ENCODE results near the gene RACGAP1. TPM values are rescaled to one million over a fixed set of nuclear protein-coding genes. Genes with fewer than 3 reads are reported as not detected.

Gene RACGAP1
- total RNA-seq, 1 donor from 2014 or later, result 18.8 TPM

- peaks cover 1% of the 10 kb centered on the region for H3K4me1 Mint-ChIP-seq (ENCODE audit: low read depth, unreplicated experiment)
- TF ChIP-seq, protein P1, sequence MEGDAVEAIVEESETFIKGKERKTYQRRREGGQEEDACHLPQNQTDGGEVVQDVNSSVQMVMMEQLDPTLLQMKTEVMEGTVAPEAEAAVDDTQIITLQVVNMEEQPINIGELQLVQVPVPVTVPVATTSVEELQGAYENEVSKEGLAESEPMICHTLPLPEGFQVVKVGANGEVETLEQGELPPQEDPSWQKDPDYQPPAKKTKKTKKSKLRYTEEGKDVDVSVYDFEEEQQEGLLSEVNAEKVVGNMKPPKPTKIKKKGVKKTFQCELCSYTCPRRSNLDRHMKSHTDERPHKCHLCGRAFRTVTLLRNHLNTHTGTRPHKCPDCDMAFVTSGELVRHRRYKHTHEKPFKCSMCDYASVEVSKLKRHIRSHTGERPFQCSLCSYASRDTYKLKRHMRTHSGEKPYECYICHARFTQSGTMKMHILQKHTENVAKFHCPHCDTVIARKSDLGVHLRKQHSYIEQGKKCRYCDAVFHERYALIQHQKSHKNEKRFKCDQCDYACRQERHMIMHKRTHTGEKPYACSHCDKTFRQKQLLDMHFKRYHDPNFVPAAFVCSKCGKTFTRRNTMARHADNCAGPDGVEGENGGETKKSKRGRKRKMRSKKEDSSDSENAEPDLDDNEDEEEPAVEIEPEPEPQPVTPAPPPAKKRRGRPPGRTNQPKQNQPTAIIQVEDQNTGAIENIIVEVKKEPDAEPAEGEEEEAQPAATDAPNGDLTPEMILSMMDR (IDR thresholded peaks at IDR 0.05; ENCODE audit: insufficient read depth, low read depth, low read length), result no peak
- no peak for TF ChIP-seq EZH2 (IDR thresholded peaks at IDR 0.05; ENCODE audit: insufficient read depth, low read length)
- H3K9ac ChIP-seq (ENCODE audit: low read length), result no peak overlapping the region
- peaks cover 31% of the 10 kb centered on the region for H3K27me3 Mint-ChIP-seq (ENCODE audit: low read depth, unreplicated experiment)
- no peak overlapping the region for H3K27ac ChIP-seq (ENCODE audit: low read depth, low read length)
- DNase-seq (ENCODE audit: low read depth) (no peak), FAIRE-seq (no peak)
- no peaks in the 10 kb centered on the region for H3K9me3 ChIP-seq (ENCODE audit: insufficient read depth, low read depth, low read length)
- H2AFZ ChIP-seq (ENCODE audit: low read depth, low read length), result no peak overlapping the region
- H3K9me3 Mint-ChIP-seq (ENCODE audit: unreplicated experiment), result no peaks in the 10 kb centered on the region
- no peaks in the 10 kb centered on the region for H4K20me1 ChIP-seq (ENCODE audit: insufficient read depth, low read length)
- no peak overlapping the region for H3K4me3 ChIP-seq (ENCODE audit: insufficient read depth, low read depth, low read length)
- peaks cover 3% of the 10 kb centered on the region for H3K4me1 ChIP-seq (ENCODE audit: insufficient read depth, low read length)
- no peak overlapping the region for H3K27ac Mint-ChIP-seq (ENCODE audit: unreplicated experiment)
- H3K79me2 ChIP-seq (ENCODE audit: insufficient read depth, low read length), result no peaks in the 10 kb centered on the region
- H3K4me2 ChIP-seq (ENCODE audit: low read length), result no peak overlapping the region
- H3K27me3 ChIP-seq (ENCODE audit: insufficient read depth, low read length), result peaks cover 17% of the 10 kb centered on the region
- H3K36me3 ChIP-seq (ENCODE audit: insufficient read depth, low read length), result no peaks in the 10 kb centered on the region
- H3K4me3 Mint-ChIP-seq (ENCODE audit: unreplicated experiment), result no peak overlapping the region
- no peaks in the 10 kb centered on the region for H3K36me3 Mint-ChIP-seq (ENCODE audit: low read depth, unreplicated experiment)
Observed at GRCh38 chr12:49969651-49970429, 55.5 kb downstream of the RACGAP1 start.

DNA sequence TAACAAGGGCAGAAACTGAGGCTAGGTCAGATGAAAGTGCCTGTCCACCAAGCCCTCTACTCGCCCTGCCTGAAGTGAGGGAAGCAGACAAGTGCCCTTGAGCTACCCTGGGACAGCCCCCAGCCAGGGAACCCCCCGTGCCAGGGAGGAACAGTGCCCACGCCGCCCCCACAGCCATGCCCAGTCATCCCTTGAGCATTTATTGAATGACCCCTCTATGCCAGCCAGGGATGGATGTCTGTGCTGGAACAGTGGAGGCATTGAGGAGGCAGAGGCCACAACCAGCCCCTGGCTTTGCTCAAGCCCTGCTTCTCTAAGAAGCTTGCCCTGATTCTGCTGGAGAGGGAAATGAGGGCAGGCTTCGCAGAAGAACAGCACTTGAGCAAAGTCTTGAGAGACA, 56.3 kb downstream of the RACGAP1 start:
- TF ChIP-seq, protein P1 (IDR thresholded peaks at IDR 0.05; ENCODE audit: insufficient read depth, low read depth, low read length), result no peak
- no peak for TF ChIP-seq EZH2 (IDR thresholded peaks at IDR 0.05; ENCODE audit: insufficient read depth, low read length)
- H3K27me3 Mint-ChIP-seq (ENCODE audit: low read depth, unreplicated experiment), result peaks cover 37% of the 10 kb centered on the region
- H3K4me3 ChIP-seq (ENCODE audit: insufficient read depth, low read depth, low read length), result no peak overlapping the region
- peaks cover 17% of the 10 kb centered on the region for H3K27me3 ChIP-seq (ENCODE audit: insufficient read depth, low read length)
- no peaks in the 10 kb centered on the region for H3K79me2 ChIP-seq (ENCODE audit: insufficient read depth, low read length)
- H3K4me1 ChIP-seq (ENCODE audit: insufficient read depth, low read length), result peaks cover 3% of the 10 kb centered on the region
- no peak overlapping the region for H3K27ac Mint-ChIP-seq (ENCODE audit: unreplicated experiment)
- H3K36me3 Mint-ChIP-seq (ENCODE audit: low read depth, unreplicated experiment), result peaks cover 1% of the 10 kb centered on the region
- no peaks in the 10 kb centered on the region for H3K9me3 ChIP-seq (ENCODE audit: insufficient read depth, low read depth, low read length)
- H3K4me3 Mint-ChIP-seq (ENCODE audit: unreplicated experiment), result no peak overlapping the region
- peaks cover 1% of the 10 kb centered on the region for H3K4me1 Mint-ChIP-seq (ENCODE audit: low read depth, unreplicated experiment)
- no peaks in the 10 kb centered on the region for H4K20me1 ChIP-seq (ENCODE audit: insufficient read depth, low read length)
- no peak overlapping the region for H3K9ac ChIP-seq (ENCODE audit: low read length)
- H2AFZ ChIP-seq (ENCODE audit: low read depth, low read length), result no peak overlapping the region
- H3K36me3 ChIP-seq (ENCODE audit: insufficient read depth, low read length), result no peaks in the 10 kb centered on the region
- H3K9me3 Mint-ChIP-seq (ENCODE audit: unreplicated experiment), result no peaks in the 10 kb centered on the region
- H3K4me2 ChIP-seq (ENCODE audit: low read length), result no peak overlapping the region
- H3K27ac ChIP-seq (ENCODE audit: low read depth, low read length), result no peak overlapping the region
- DNase-seq (ENCODE audit: low read depth) (no peak), FAIRE-seq (no peak)

DNA sequence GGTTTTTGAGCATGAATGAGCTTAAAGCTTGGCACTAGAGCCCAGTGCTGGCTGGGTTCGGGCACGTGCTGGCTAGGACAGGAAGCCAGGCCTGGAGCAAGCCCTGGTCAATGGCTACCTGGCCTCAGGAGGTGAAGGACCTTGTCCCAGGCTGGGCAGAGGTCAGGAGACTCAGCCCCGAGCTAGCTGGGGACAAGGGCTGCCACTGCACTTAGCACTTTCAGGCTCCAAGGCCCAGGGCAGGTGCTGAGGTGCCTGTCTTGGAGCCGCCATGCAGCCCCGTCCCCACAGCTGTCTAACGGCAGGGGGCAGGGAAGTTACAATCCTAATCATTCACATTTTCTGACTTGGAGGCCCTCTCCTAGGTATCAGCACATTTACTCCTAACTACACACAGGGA, 56.8 kb downstream of the RACGAP1 start:
- H3K9me3 Mint-ChIP-seq (ENCODE audit: unreplicated experiment), result no peaks in the 10 kb centered on the region
- no peak overlapping the region for H3K4me3 Mint-ChIP-seq (ENCODE audit: unreplicated experiment)
- Histone ChIP-seq H2AFZ (ENCODE audit: low read depth, low read length) (no peak overlapping the region), H3K9me3 (ENCODE audit: insufficient read depth, low read depth, low read length) (no peaks in the 10 kb centered on the region), H3K79me2 (ENCODE audit: insufficient read depth, low read length) (no peaks in the 10 kb centered on the region), H3K36me3 (ENCODE audit: insufficient read depth, low read length) (no peaks in the 10 kb centered on the region), H3K4me2 (ENCODE audit: low read length) (no peak overlapping the region), H3K27ac (ENCODE audit: low read depth, low read length) (no peak overlapping the region), H3K4me3 (ENCODE audit: insufficient read depth, low read depth, low read length) (no peak overlapping the region), H3K9ac (ENCODE audit: low read length) (no peak overlapping the region), H3K4me1 (ENCODE audit: insufficient read depth, low read length) (peaks cover 3% of the 10 kb centered on the region), H3K27me3 (ENCODE audit: insufficient read depth, low read length) (peaks cover 17% of the 10 kb centered on the region), H4K20me1 (ENCODE audit: insufficient read depth, low read length) (no peaks in the 10 kb centered on the region)
- FAIRE-seq, result no peak
- H3K27me3 Mint-ChIP-seq (ENCODE audit: low read depth, unreplicated experiment), result peaks cover 40% of the 10 kb centered on the region
- no peak overlapping the region for H3K27ac Mint-ChIP-seq (ENCODE audit: unreplicated experiment)
- peaks cover 1% of the 10 kb centered on the region for H3K36me3 Mint-ChIP-seq (ENCODE audit: low read depth, unreplicated experiment)
- H3K4me1 Mint-ChIP-seq (ENCODE audit: low read depth, unreplicated experiment), result peaks cover 1% of the 10 kb centered on the region
- TF ChIP-seq, protein P1 (IDR thresholded peaks at IDR 0.05; ENCODE audit: insufficient read depth, low read depth, low read length), result no peak
- no peak for TF ChIP-seq EZH2 (IDR thresholded peaks at IDR 0.05; ENCODE audit: insufficient read depth, low read length)
- DNase-seq (ENCODE audit: low read depth), result no peak

All from astrocyte (in vitro differentiated cells and primary cell).